GM19099 (cell line): ENCODE results near the gene RABL2B.

Source experiments
- POLR2A ChIP-seq: IDR thresholded peaks from 3 replicates; pipeline ENCODE4 v1.6.1; 2011; ENCODE audit warnings: low read depth; ENCODE audit not compliant: insufficient read length; ENCODE audit errors: extremely low read depth

Gene RABL2B

GRCh38 chr22:50783033-50783879 is at the start of gene RABL2B:
Gene RABL2B, minus strand, starts transcription at chr22:50783636. Its CDS starts 1,342 bp downstream, at chr22:50782294.
- peak; percentile 57 for TF ChIP-seq POLR2A

- TF ChIP-seq POLR2A: no peak
Measured at GRCh38 chr22:50739894-50740293, 43.5 kb downstream of the RABL2B start.

DNA sequence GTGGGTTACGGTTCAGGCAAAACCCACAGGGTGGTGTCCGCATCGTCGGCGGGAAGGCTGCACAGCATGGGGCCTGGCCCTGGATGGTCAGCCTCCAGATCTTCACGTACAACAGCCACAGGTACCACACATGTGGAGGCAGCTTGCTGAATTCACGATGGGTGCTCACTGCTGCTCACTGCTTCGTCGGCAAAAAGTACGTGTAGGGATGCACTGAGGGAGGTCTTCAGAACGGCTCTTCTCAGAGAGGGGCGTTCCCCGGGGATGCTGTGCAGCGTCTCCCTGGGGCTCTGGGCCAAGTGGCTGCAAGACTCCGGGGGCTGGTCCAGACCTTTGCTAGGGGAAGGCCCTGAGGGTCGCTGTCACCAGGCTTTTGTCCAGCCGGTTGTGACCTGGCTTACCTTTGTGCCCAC is 44.2 kb downstream of the RABL2B start:
- no peak for TF ChIP-seq POLR2A

- TF ChIP-seq POLR2A: no peak
Measured at GRCh38 chr22:50738649-50739227, 44.7 kb downstream of the RABL2B start.

GRCh38 chr22:50737728-50738648 is 45.4 kb downstream of the RABL2B start, which contains the start of gene ACR:
Gene ACR, plus strand, starts transcription at chr22:50738204. Its CDS starts 32 bp downstream, at chr22:50738236.
- TF ChIP-seq POLR2A: no peak

DNA sequence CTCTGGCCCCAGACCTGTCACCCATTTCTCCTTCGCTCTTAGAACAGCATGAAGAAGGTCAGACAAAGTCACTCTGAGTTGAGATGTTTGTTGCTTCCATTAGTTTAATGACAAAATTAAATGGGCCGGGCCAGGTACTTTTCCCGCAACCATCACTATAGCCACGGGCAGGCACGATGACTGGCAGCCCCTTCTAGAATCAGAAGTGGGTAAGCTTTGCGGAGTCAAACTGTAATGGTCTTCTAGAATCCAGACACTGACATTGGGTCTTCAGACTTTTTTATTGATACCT is 47.8 kb downstream of the RABL2B start:
- no peak for TF ChIP-seq POLR2A

- no peak for TF ChIP-seq POLR2A
Measured at GRCh38 chr22:50734986-50735738, 48.3 kb downstream of the RABL2B start.

GRCh38 chr22:50734343-50734771 is 49.1 kb downstream of the RABL2B start:
- TF ChIP-seq POLR2A: no peak

- TF ChIP-seq POLR2A: no peak
Measured at GRCh38 chr22:50733521-50734342, 49.7 kb downstream of the RABL2B start.

DNA sequence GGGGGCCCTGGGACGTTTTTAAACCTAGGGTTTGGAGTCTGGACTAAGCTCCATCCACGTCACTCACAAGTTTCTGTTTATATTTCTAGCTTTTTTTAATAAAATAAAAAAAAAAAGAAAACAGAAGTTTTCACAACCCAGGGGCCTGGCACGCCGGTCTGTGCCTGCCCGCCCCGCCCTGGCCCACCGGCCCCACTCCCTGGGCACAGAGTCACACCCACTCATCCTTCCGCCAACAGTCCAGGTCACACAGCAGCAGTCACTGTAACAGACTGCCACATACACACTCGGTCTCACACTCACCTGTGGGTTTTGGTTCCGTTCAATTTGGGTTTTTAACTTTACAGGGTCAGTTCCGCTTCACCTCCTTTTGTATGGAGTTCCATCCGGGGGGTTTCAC is 50.8 kb downstream of the RABL2B start:
- TF ChIP-seq POLR2A: no peak

GRCh38 chr22:50731811-50732624 is 51.4 kb downstream of the RABL2B start:
- TF ChIP-seq POLR2A: no peak

DNA sequence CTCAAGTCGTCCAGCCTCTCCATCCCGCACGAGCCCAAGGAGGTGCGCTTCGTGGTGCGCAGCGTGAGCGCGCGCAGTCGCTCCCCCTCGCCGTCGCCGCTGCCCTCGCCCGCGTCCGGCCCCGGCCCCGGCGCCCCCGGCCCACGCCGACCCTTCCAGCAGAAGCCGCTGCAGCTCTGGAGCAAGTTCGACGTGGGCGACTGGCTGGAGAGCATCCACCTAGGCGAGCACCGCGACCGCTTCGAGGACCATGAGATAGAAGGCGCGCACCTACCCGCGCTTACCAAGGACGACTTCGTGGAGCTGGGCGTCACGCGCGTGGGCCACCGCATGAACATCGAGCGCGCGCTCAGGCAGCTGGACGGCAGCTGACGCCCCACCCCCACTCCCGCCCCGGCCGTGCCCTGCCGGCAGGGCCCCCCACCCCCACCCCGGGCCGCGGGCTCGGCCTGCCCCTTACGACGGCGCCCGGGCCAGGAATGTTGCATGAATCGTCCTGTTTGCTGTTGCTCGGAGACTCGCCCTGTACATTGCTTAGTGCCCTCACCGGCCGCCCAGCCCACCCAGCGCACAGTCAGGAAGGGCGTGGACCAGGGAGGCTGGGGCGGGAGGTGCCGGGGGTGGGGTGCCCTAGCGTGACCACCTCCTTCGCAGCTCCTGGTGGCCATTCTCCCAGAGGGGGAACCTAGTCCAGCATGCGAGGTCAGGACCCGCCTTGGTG is 52.3 kb downstream of the RABL2B start:
- no peak for TF ChIP-seq POLR2A

GRCh38 chr22:50730013-50730891 is 53.2 kb downstream of the RABL2B start:
- TF ChIP-seq POLR2A: no peak
